Dermis blood vessel endothelial cell (primary cell): Measurements from ENCODE around the gene GNAQ. TPM values are rescaled to one million over a fixed set of nuclear protein-coding genes. Genes with fewer than 3 reads are reported as not detected.
A peak's percentile ranks its signal among the peaks of the same experiment; 100 is the strongest.

Source experiments
- DNase-seq: peaks from one replicate; pipeline ENCODE4 v3.0.0; 2010
- total RNA-seq: library from RNA; depleted of rRNA; stranded (reverse); fragments of >200 nt; gene quantifications from 2 replicates; pipeline ENCODE4 v1.2.3, GENCODE V29; 2014

Gene GNAQ
- total RNA-seq, 1 donor from 2014 or later, result 48.0 TPM

- no peak for DNase-seq
Measured at GRCh38 chr9:77969083-77969482, 62.5 kb downstream of the GNAQ start.

GRCh38 chr9:77968506-77968905 is 63.1 kb downstream of the GNAQ start:
- no peak for DNase-seq

GRCh38 chr9:77966718-77967117 is 64.9 kb downstream of the GNAQ start:
- no peak for DNase-seq

GRCh38 chr9:77965445-77966123 is 66.0 kb downstream of the GNAQ start:
- DNase-seq, result no peak

- DNase-seq, result no peak
Measured at GRCh38 chr9:77964258-77964657, 67.4 kb downstream of the GNAQ start.

- peak; percentile 78 for DNase-seq
Measured at GRCh38 chr9:77961541-77961940, 70.1 kb downstream of the GNAQ start.

GRCh38 chr9:77960356-77961153 is 71.1 kb downstream of the GNAQ start:
- DNase-seq, result peak; percentile 29

GRCh38 chr9:77959803-77960202 is 71.8 kb downstream of the GNAQ start:
- DNase-seq, result no peak

- DNase-seq, result no peak
Measured at GRCh38 chr9:77957652-77958051, 74.0 kb downstream of the GNAQ start.

GRCh38 chr9:77956555-77956954 is 75.1 kb downstream of the GNAQ start:
- peak; percentile 36 for DNase-seq

GRCh38 chr9:77954666-77955015 is 77.0 kb downstream of the GNAQ start:
- DNase-seq, result no peak

GRCh38 chr9:77954013-77954665 is 77.5 kb downstream of the GNAQ start:
- peak; percentile 31 for DNase-seq

- DNase-seq, result no peak
Measured at GRCh38 chr9:77953590-77953989, 78.0 kb downstream of the GNAQ start.

GRCh38 chr9:77952635-77953328 is 78.8 kb downstream of the GNAQ start:
- peak; percentile 37 for DNase-seq

GRCh38 chr9:77951369-77951768 is 80.2 kb downstream of the GNAQ start:
- no peak for DNase-seq

GRCh38 chr9:77949751-77950436 is 81.7 kb downstream of the GNAQ start:
- no peak for DNase-seq

- no peak for DNase-seq
Measured at GRCh38 chr9:77947651-77948050, 84.0 kb downstream of the GNAQ start.

GRCh38 chr9:77946969-77947620 is 84.5 kb downstream of the GNAQ start:
- no peak for DNase-seq

- no peak for DNase-seq
Measured at GRCh38 chr9:77946296-77946695, 85.3 kb downstream of the GNAQ start.

- no peak for DNase-seq
Measured at GRCh38 chr9:77945798-77946197, 85.8 kb downstream of the GNAQ start.

GRCh38 chr9:77944556-77945243 is 86.9 kb downstream of the GNAQ start:
- no peak for DNase-seq
